ENCODE results near the gene SLAMF7.

Gene SLAMF7

DNA sequence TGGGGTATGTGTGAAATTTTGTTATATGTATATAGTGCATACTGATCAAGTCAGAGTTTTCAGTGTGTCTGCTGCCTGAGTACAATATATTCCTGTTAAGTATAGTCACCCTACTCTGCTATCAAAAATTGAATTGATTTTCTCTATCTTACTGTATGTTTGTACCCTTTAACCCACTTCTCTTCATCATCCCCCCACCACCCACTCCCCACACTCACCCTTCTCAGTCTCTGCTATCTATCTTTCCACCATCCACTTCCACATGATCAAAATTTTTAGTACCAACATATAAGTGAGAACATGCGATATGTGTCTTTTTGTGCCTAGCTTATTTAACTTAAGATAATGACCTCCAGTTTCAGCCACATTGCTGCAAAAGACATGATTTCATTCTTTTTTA, 61.1 kb downstream of the SLAMF7 start:
- no peak for DNase-seq (ENCODE audit: low read depth in 2 of 3, low spot score in 2 of 3)

DNA sequence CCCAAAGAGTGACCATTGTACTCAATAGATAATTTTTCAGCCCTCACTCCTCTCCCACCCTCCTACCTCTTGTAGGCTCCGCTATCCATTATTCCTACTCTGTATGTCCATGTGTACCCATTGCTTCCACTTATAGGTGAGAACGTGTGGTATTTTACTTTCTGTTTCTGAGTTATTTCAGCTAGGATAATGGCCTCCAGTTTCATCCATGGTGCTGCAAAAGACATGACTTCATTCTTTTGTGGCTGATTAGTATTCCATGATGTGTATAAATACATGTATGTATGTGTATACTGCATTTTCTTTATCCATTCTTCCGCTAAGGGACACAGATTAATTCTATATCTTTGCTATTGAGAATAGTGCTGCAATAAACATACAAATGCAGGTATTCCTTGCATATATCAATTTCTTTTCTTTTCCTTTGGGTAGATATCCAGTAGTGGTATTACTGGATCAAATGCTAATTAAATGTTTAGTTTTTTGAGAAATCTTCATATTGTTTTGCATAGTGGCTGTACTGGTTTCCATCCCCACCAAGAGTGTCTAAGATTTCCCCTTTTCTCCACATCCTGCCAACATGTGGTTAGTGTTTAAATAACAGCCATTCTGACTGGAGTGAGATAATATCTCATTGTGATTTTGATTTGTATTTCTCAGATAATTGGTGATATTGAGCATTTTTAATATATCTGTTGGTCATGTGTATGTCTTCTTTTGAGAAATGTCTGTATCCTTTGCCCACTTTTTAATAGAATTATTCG, 61.8 kb downstream of the SLAMF7 start:
- DNase-seq (ENCODE audit: low read depth in 2 of 3, low spot score in 2 of 3): no peak

DNA sequence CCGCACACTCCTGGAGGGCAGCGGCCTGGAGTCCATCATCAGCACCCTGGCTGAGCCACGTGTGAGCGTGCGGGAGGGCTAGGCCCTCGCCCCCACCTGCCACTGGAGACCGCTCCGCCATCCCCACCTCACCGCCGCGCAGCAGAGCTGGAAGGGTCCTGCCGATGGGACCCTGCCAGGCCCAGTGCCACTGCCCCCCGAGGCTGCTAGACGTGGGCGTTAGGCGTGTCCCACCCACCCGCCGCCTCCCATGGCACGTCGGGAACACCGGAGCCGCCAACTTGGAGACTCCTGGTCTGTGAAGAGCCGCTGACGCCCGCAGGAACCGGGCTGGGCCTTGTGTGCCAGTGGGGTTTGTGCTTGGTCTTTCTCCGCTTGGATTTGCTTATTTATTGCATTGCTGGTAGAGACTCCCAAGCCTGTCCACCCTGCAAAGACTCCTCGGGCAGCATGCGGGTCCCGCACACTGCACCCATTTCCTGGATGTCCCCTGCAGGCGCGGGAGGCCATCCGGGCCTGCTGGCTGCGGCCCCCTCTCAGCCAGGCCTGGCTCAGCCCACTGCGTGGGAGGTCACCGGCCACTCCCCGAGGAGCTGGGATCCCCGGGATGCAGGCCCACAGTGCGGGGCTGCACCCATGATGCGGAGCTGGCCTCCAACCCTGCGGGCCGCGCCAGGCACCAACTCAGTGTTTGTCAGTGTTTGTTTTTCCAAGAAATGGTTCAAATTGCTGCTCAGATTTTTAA, 63.0 kb downstream of the SLAMF7 start:
- no peak for DNase-seq (ENCODE audit: low read depth in 2 of 3, low spot score in 2 of 3)
